Measurements from ENCODE around the gene SPAG16.

DNA sequence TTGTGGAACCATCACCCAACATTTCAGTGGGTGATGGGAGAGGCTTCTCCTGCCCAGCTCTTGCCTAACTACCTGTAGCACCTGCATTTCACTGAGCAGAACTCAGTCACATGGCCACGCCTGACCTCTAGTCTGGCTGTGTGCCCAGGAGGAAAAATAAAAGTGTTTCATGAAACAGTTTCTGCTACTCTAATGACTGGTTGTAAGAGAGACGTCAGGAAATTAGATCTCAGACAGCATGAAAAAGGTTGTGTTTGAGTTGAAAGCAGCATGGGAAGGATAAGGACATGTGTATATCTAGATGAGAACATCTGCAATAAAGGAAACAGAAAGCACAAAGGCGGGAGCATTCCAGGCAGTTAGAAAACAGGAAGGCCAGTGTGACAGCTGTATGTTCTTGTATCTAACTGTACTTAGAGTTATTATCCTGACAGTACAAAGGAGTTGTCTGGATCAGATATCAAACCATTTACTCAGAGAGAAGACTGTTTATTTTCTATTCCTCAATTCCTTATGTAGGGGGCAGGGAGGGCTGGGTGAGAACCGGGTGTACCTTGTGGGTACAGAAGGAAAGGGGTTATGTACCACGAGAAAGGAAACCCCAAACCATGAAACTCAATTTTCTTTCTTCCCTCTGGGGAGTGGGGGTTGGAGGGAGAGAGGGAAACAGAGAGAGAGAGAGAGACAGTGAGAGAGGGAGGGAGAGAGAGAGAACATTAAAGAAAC lies 819.2 kb downstream of the SPAG16 start:
- TF ChIP-seq CTCF (conservative IDR thresholded peaks at IDR 0.05 in 1 of 2, IDR thresholded peaks at IDR 0.05 in 1 of 2; ENCODE audit: low read depth in 1 of 2, low read length in 2 of 2) (no peak), EZH2 (IDR thresholded peaks at IDR 0.05; ENCODE audit: low read length, missing control alignments) (no peak)

Measured in fibroblast of lung (primary cell).